T-helper 2 cell (primary cell): ENCODE measurements around the gene GATAD2A.
"Not testable (repeated sequence)": the region's sequence is repeated elsewhere in the genome, so short reads cannot be mapped to it uniquely, and the experiment has no call there.

Source experiments
- DNase-seq, 5 experiments: peaks; one replicate each; pipeline versions ENCODE4 v3.0.0 to v3.0.0-alpha.2; 2012 to 2022
- total RNA-seq, 2 donors: gene quantifications; one replicate each; lab custom pipeline; 2026; lab: John Stamatoyannopoulos, UW

The GATAD2A gene
- total RNA-seq: 109 to 165 reads per million in 2 donors

DNA sequence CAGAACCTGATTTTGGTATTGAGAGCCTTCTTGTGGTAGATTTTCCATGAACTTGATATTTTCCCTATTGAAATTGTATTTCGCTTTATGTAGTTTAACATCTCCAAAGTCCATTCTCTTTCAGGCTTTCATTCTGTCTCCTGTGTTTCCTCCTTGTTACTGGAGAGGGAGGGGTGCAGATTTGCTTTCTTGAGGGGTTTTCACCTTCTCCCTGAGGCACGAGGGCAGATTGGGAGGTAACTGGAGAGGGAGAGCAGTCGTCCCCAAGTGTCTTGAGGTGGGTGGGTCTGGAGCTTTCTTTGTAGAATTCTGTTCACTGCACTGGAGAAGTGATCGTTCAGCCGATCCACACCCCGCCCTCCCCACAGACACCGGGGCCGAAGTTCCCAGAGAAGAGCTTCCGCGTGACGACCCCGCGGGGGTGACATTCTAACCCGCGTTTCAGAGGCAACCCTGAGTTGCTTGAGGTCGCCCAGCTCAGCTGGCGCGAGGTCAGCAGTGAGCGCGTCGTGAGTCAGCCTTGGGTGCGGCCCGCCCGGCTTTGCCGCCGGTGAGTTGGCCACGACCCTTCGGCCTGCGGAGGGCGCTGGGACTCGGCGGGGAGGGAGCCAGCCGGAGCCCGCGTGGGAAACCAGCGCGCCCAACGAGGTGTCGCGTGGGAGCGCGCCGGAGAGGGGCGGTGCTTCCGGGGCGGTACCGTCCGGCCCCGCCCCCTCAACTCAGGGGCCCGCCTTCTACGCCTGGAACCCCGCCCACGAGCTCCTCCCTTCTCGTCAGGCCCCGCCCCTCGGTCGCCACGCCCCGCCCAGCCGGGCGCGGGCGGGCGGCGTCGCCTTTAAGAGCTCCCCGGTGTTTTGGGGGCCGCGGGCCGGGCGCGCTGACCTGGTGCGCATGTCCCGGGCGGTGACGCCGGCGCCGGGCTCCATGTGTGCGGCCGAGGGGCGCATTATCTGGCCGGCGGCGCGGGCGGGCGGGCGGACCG, at the start of gene GATAD2A:
GATAD2A (plus strand) TSS at position 797 of the 982 bp plus-strand sequence. CDS start 59,671 bp downstream, outside the sequence.
- DNase-seq: peak; percentile 84 to 91 (median 86)

DNA sequence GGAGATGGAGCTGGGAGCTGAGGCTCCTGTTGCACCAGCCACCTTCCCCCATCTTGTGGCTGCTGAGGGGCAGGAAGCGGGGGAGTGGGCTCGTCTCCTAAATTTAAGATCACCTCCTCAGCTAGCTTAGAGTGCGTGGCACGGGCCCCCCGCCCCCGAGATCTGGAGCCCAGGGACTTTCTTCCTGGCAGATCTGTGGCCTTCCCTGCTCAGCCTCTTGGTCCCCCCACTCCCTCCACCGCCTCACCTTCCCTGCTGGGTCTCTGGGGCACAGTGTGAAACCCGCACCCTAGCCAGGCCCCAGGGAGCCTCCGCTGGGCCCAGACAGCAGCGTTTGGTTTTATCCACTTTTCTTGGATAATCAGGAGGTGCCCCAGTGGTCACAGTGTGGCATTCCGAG, 49.0 kb upstream of the GATAD2A start:
- DNase-seq: no peak

DNA sequence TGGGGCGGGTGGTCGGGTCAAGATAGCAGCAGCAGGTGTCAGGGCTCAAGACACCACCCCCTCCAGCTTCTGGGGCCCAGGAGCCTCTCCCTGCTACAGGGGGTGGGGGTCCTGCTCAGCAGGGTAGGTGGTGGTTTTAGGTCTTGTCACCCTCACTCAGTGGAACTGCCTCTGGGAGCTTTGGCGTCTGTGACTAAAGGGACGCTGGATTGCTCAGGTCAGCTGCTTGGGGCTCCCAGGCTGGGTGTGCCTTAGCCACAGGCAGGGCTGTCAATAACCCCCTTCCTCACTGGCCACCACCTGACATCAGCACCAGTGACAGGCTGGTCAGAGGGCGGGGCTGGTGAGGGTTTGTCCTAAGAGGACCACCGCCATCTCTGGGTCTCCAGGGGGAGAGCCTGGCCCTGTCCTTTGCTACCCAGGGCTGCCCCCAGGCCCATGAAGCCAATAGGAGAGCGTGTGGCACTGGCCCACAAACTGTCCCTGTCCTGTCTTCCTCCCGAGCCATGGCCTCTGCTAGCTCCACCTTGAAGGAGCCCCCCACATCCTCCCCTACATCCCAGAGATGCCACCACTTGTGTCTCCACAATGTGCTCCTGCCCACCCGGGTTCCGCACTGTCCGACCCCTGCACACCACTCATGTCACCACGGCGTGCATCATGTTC, 48.4 kb upstream of the GATAD2A start:
- no peak for DNase-seq

DNA sequence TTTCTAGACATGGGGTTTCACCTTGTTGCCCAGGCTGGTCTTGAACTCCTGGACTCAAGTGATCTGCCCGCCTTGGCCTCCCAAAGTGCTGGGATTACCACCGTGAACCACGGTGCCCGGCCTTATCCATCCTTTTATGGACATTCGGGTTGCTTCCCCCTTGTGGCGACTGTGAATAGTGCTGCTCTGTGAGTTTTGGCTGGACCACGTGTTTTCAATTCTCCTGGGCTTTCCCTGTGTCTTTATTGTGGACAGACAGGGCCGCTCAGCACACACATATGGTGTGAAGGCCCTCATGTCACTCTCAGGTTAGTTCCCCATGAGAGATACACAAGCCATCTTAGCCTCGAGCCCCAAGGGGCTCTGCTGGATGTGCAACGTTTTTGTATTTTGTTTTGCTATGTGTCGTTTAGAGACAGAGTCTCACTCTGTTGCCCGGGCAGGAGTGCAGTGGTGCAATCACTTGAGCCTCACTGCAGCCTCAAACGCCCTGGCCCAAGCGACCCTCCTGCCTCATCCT, 44.3 kb upstream of the GATAD2A start:
- peak; percentile 27 to 70 (median 55) for DNase-seq

DNA sequence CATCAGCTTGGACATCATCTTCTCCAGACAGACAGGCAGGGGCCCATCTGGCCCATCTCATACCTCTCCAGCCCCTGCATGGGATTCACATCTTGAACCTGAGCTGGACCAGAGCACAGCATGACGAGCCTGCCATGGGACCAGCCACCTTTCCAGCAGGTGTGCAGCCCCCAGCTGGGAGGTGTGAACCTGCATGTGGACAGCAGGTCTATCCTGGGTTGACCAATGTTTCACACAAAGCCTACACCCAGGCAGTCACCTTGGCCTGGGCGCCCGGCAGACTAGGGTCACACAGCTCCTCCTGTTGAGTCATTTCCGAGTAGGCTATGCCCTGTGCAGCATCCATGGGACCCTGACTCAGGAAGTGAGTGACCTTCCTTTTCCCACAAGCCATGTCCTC, 43.4 kb upstream of the GATAD2A start:
- DNase-seq: no peak

DNA sequence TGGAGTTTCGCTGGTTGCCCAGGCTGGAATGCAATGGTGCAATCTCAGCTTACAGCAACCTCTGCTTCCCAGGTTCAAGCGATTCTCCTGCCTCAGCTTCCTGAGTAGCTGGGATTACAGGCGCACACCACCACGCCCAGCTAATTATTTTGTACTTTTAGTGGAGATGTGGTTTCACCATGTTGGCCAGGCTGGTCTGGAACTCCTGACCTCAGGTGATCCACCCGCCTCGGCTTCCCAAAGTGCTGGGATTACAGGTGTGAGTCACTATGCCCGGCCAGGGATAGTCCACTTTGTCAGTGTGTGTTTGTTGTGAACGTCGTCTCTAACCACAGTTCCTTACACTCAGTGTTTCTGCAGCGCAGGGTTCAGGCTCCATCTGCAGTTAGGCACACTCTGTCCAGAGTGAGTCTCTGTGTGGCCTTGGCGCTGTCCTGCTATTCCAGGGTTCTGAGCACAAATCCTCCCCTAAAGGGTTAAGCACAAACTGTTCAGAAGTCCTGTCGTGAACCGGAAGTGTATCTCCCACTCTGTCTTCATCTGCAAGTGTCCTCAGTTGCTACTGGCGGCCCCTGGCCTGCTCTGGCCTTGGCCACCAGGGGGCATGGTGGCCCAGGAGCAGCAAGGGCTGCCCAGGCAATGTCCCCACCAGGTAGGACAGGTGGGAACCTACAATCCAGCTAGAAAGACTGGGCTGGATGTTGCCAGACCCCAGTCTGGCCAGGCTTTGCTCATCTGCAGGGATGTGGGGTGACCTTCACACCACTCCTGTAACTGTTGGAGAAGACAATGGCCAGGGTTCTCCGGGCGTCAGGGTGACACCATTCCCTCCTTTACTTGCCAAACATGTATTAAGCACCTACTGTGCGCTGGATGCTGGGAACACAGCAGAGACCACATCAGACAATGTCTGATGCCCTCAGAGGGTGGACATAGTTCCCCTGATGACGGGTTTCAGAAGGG, 38.8 kb upstream of the GATAD2A start:
- DNase-seq: peak; percentile 35 to 87 (median 53)

DNA sequence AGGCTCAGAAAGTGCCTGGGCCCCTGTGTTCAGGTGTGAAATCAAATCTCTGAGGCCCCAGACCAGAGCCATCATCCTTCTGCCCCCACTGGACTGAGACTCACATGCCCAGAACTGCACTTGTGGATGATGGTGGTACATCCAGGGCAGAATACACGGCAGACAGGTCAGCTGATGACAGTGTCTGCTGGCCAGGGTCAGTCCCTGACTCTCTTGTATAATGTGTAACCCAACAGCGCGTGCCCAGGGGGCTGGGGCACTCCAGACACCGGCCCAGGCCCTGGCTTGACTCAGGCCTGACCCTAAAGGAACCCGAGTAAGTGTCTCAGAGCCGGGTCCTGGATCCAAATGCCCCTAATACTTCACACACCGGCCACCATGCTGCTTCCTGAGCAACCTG, 37.4 kb upstream of the GATAD2A start:
- no peak for DNase-seq

DNA sequence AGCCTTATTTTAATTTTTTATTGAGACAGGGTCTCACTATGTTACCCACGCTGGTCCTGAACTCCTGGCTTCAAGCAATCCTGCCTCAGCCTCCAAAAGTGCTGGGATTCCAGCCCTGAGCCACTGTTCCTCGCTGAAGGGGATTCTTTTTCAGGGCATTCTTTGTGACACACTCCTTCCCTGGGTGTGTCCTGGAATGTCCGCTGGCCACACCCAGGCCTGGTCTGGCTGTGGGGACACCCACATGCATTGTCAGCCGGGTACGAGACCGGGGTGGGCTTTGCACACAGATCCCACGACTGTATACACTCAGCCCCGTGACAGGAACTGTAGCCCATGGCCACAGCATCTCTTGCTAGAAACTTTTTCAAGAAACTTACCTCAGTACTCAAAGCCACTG, 34.4 kb upstream of the GATAD2A start:
- no peak for DNase-seq

DNA sequence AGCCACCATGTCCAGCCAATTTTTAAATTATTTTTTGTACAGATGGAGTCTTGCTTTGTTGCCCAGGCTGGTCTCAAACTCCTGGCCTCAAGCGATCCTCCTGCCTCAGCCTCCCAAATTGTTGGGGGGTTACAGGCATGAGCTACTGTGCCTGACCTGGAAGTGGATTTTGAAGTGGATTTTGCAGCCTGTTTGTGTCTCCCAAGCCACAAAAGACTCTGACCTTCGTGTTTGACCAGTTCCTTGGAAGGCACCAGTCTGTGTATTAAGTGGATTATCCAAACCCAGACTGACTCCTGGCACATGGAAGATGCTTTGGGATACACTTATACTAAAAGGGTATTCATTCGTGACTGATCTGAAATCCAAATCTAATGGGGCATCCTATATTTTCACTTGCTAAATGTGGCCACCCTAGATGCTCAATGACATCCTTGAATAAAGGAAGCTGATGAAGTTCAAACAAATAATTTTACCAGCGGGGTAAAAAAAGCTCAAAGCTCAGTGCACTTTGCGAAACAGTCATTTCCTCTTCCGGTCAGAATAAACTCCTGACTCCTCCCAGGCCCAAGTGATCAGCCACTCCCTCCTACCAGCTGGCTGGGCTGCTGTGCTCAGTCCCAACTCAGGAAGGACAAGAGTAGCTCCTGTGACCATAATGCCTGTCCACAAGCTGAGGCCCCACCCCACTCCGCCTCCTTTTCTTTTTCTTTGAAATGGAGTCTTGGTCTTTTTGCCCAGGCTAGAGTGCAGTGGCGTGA, 32.6 kb upstream of the GATAD2A start:
- DNase-seq: peak in 2 of 5 experiments; percentile 22 to 79

DNA sequence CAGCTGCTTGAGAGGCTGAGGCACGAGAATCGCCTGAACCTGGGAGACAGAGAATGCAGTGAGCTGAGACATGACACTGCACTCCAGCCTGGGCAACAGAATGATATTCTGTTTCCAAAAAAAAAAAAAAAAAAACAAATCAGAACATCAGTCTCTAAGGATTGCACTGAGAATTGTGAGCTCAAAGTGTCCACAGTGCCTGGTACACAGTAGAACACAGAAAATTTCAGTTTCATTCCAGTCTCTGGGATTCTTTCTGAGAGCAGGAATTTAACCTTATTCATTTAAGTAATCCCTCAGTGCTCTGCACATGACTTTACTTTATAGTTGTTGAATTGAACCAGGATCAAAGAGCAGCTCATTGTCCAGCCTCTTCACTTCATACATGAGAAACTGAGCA, 25.9 kb upstream of the GATAD2A start:
- no peak for DNase-seq

DNA sequence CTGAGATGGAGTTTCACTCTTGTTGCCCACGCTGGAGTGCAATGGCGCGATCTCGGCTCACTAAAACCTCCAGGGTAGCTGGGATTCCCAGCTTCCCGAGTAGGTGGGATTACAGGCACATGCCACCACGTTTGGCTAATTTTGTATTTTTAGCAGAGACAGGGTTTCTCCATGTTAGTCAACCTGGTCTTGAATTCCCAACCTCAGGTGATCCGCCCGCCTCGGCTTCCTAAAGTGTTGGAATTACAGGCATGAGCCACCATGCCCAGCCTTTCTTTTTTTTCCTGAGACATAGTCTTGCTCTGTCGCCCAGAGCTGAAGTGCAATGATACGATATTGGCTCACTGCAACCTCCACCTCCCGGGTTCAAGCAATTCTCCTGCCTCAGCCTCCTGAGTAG, 25.2 kb upstream of the GATAD2A start:
- DNase-seq: not testable (repeated sequence)

GRCh38 chr19:19381007-19381926, 24.2 kb upstream of the GATAD2A start:
- no peak for DNase-seq

GRCh38 chr19:19382118-19382517, 23.4 kb upstream of the GATAD2A start:
- no peak for DNase-seq

- DNase-seq: no peak
Measured at GRCh38 chr19:19384486-19384885, 21.0 kb upstream of the GATAD2A start.

GRCh38 chr19:19385131-19385895, 20.2 kb upstream of the GATAD2A start:
- peak; percentile 98 to 100 (median 99) for DNase-seq

DNA sequence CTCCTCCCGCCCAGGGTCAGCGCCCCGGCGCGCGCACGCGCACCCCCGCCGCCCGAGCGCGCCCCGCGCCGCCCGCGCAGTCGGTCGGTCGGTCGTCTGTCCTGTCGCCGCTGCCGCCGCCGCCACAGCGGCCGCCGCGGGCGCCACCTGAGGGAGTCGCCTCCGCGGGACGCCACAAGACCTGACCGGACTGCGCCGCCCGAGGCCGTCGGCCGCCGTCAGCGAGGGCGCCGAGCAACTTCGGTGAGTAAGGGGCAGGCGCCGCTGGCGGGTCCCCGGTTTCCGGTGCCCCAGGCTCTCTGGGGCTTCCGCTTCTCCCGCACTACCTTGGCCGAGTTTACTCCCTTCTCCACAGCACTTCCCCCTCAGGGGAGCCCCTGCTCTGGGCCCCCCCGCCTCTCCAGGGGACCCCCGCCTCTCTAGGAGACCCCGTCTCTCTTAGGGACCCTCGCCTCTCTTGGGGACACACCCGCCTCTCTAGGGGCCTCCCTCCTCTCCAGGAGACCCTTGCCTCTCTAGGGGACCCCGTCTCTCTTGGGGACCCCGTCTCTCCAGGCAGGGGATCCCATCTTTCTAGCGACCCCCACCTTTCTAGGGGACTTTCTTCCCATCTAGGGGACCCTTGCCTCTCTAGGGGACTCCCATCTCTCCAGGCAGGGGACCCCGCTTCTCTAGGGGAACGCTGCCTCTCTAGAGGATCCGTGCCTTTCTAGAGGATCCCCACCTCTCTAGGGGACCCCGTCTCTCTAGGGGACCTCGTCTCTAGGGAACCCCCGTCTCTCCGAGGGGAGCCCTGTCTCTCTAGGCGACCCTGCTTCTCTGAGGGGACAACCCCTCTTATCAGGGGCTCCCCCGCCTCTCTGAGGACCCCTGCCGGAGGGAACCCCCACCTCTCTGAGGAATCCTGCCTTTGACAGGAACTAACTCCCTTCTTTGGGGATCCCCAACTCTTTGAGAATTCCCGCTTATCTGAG, 19.3 kb upstream of the GATAD2A start:
- DNase-seq: peak in 4 of 5 experiments; percentile 15 to 77 (median 30)

DNA sequence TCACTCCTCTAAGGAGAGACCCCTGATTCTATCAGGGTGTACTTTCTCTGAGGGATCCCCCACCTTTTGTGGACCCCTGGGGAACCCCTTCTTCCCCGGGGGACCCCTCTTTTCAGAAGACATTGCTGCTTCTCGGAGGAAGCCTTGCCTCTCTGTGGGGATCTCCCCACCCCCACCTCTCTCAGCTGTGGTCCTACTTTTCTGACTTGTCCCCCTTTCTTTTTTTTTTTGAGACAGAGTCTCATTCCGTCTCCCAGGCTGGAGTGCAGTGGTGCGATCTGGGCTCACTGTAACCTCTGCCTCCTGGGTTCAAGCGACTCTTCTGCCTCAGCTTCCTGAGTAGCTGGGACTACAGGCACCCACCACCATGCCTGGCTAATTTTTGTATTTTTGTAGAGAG, 18.4 kb upstream of the GATAD2A start:
- DNase-seq: no peak
